GM18861 (cell line): ENCODE measurements around the gene ERICH2.
A peak's percentile ranks its signal among the peaks of the same experiment; 100 is the strongest.

Source experiments
- ATAC-seq: cut with Tn5 transposase; IDR thresholded peaks from one replicate; pipeline ENCODE4 v1.9.1; 2021; ENCODE audit not compliant: unreplicated experiment

The ERICH2 gene

GRCh38 chr2:170762760-170763159, 7.4 kb upstream of the ERICH2 start:
- ATAC-seq: no peak

GRCh38 chr2:170763232-170763631, 6.9 kb upstream of the ERICH2 start:
- no peak for ATAC-seq

GRCh38 chr2:170764880-170765261, 5.3 kb upstream of the ERICH2 start:
- no peak for ATAC-seq

- ATAC-seq: no peak
Observed at GRCh38 chr2:170766693-170767092, 3.5 kb upstream of the ERICH2 start.

- peak; percentile 42 for ATAC-seq
Observed at GRCh38 chr2:170770606-170771420, 635 bp downstream of the ERICH2 start.

GRCh38 chr2:170771421-170771937, 1.3 kb downstream of the ERICH2 start:
- ATAC-seq: no peak

GRCh38 chr2:170772295-170772694, 2.1 kb downstream of the ERICH2 start:
- ATAC-seq: no peak

GRCh38 chr2:170774074-170774473, 3.9 kb downstream of the ERICH2 start:
- no peak for ATAC-seq

- ATAC-seq: no peak
Observed at GRCh38 chr2:170778900-170779299, 8.7 kb downstream of the ERICH2 start.

- ATAC-seq: no peak
Observed at GRCh38 chr2:170779304-170779703, 9.1 kb downstream of the ERICH2 start.

- ATAC-seq: no peak
Observed at GRCh38 chr2:170782673-170783072, 12.5 kb downstream of the ERICH2 start.

GRCh38 chr2:170783549-170783948, 13.4 kb downstream of the ERICH2 start:
- ATAC-seq: no peak

GRCh38 chr2:170798996-170799395, 28.8 kb downstream of the ERICH2 start:
- no peak for ATAC-seq

- ATAC-seq: no peak
Observed at GRCh38 chr2:170806548-170806947, 36.4 kb downstream of the ERICH2 start.

GRCh38 chr2:170812710-170813600, 42.8 kb downstream of the ERICH2 start:
- ATAC-seq: no peak

- no peak for ATAC-seq
Observed at GRCh38 chr2:170813611-170814532, 43.7 kb downstream of the ERICH2 start.

- ATAC-seq: no peak
Observed at GRCh38 chr2:170814533-170815230, 44.5 kb downstream of the ERICH2 start.

GRCh38 chr2:170815311-170815710, 45.1 kb downstream of the ERICH2 start:
- no peak for ATAC-seq

- ATAC-seq: no peak
Observed at GRCh38 chr2:170815746-170816503, 45.7 kb downstream of the ERICH2 start.
